NB4 (cell line): ENCODE results near the gene MEF2C.

ENCODE experiments used
- CTCF ChIP-seq: IDR thresholded peaks from one replicate; pipeline ENCODE4 v1.5.1; 2012; ENCODE audit warnings: low read depth, low read length
- POLR2A ChIP-seq: IDR thresholded peaks from 2 replicates; pipeline ENCODE4 v1.6.1; 2011; ENCODE audit warnings: mild to moderate bottlenecking; ENCODE audit not compliant: insufficient read length; ENCODE audit errors: extremely low read depth

DNA sequence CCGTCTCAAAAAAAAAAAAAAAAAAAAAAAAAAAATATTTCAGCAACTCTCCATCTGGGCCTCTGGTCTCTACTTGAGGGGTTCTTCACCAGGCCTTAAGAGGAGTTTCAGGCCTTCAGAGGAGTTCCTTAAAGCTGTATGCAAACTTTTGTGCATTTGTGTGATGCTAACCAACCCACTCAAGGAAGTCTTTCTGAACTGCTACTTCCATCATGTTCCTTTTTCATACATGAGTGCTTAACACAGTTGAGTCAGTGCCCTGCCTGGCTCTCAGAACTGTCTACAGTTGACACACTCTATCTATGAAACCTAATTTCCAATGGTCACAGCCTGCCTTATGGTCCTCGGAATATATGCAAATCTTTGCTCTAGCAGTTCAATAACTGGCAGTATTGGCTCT, 146.5 kb downstream of the MEF2C start:
- no peak for TF ChIP-seq POLR2A
- no peak for TF ChIP-seq CTCF
